Myocyte (in vitro differentiated cells): ENCODE results near the gene PSMB7. TPM values are rescaled to one million over a fixed set of nuclear protein-coding genes. Genes with fewer than 3 reads are reported as not detected.
"Not testable (repeated sequence)": the region's sequence is repeated elsewhere in the genome, so short reads cannot be mapped to it uniquely, and the experiment has no call there.

Source experiments
- DNase-seq: peaks from one replicate; pipeline ENCODE4 v3.0.0-alpha.2; 2012; ENCODE audit warnings: low read depth
- total RNA-seq: library from RNA; depleted of rRNA; stranded (reverse); fragments of >200 nt; gene quantifications from 2 replicates; pipeline ENCODE4 v1.2.3, GENCODE V29; 2014

PSMB7 gene
- total RNA-seq, 1 donor from 2014 or later: 263 TPM

DNA sequence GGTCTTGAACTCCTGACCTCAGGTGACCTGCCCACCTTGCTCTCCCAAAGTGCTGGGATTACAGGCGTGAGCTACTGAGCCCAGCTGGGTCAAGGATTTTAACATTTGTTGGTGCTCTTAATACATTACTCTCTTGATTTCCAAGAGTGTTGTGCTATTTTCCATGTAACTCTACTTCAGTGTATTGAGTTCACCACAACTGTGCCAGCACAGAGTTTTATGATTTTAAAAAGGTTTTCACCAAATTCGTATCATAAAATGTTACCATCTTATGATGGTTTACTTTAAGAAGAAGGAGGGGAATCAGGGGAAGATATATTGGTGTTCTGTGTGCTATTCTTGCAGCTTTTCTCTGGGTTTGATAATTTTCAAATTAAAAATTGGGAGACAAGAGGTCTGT, 28.4 kb upstream of the PSMB7 start:
- DNase-seq: no peak

DNA sequence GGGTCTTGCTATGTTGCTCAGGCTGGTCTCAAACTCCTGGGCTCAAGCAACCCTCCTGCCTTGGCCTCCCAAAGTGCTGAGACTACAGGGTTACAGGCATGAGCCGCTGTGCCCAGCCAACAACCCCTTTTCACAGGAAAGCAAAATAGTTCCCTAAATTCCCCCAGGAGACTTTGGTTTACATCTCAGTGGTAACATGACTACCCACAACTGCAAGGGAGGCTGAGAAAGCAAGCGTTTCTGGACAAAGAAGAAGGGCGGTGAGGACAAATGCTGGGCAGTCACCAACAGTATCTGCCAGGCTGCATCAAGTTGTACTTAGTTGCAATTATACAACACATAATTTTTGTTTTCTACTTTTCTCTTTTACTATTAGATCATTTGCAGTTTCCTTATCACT, 27.6 kb upstream of the PSMB7 start:
- DNase-seq: no peak

DNA sequence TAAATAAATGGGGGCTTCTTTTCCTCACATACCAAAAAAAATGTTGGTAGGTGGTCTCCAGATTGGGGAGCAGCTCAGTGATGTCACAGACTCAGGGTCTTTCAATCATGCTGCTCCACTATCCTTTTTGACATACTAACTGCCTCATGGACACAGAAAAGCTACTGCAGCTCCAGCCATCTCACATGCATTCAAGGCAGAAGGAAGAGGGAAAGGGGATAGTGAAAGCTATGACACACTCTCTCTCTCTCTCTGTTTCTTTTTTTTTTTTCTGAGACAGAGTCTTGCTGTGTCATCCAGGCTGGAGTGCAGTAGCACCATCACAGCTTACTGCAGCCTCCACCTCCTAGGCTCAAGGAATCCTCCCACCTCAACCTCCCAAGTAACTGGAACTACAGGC, 27.1 kb upstream of the PSMB7 start:
- DNase-seq: no peak

DNA sequence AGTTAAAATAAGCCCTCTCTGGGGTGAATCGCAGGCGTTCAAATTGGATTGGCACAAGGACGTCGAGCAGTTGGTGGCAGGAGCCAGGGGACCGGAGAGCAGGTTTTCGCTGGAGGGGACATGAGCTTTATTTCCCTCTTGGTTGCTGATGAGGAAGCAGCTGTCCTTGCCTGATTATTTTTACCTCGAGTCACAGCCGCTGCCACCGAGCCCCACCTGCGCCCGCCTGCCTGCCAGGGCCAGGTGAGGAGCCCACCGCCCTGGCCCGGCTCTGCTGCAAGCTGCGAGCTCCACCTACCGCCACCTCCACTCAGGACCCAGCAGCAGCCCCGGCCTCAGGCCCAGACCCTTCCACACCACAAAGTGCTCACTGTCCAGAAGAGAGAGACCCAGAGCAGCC, 26.0 kb upstream of the PSMB7 start:
- DNase-seq: no peak

DNA sequence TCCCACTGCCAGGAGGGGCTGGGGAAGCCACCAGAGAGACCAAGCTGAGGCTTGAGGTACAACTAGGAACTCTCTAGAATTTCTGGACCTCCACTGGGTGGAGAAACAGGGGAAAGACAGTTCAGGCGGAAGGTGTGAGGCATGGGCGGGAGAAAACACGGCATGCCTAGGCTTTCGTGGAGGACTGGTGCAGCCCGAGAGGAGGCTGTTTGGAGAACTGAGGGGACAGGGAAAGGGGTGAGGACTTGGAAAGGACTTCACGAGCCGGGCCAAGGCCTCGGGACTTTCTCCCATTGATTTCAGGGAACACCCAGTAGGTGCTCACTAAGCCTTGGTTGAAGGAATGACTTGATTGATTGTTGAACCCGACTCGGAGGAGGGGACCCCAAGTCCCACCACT, 25.5 kb upstream of the PSMB7 start:
- no peak for DNase-seq

DNA sequence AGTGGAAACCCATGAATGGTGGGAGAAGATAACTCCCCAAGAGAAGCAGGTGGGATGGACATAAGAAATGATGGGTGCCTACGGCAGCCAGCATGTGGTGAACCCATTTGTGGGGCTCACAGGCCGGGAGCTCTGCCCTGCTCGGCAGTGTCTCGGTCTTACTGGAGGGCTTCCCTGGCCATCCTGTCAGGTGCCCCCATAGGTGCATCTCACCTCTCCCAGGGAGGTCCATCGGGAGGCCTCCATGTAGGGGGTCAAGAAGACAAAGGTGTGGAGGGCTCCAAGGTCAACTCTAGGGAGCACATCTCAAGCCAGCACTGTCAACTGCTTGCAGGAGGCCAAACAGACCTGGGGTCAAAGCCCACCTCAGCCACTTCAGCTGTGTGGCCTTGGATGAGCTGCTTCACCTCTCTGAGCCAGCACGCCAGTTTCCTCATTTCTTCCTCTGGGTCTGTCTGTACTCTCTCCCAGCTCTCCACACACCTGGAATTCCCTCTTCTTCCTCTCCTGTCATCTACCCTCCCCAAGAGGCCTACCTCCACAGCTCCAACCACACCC, 24.5 kb upstream of the PSMB7 start:
- no peak for DNase-seq

DNA sequence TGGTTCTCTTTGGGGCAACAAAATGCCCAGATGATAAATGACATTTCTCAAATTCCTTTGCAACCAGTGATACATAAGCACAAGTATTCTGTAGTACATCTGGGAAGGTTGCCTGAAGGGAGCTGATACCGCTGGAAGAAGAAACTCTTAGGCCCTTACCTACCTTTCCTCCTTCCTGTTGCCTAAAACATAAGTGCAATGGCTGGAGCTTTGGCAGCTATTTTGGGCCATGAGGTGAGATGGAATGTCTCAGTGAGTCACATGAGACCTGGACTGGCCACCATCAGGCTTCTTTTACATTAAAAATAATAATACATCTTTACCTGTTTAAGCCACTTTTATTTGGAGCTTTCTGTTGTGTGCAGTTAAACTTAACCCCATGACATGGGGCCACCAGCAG, 23.8 kb upstream of the PSMB7 start:
- no peak for DNase-seq

DNA sequence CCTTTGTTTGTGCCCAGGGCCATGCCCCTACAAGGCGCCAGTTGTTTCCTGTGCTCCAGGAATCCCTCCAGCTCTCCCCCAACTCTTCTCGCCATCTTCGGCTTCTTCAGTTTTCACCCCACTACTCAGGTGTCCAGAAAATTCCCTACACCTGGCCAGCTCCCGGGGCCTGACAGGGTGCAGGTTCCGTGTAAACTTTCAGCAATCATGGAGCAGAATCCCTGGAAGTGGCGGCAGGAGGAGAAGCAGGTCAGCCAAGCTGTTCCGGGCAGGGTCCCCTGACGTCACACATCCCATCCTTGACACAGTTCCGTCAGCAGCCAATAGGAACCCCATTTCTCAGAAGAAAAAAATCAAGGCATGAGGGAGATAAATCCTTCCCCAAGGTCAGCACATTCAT, 22.8 kb upstream of the PSMB7 start:
- no peak for DNase-seq

DNA sequence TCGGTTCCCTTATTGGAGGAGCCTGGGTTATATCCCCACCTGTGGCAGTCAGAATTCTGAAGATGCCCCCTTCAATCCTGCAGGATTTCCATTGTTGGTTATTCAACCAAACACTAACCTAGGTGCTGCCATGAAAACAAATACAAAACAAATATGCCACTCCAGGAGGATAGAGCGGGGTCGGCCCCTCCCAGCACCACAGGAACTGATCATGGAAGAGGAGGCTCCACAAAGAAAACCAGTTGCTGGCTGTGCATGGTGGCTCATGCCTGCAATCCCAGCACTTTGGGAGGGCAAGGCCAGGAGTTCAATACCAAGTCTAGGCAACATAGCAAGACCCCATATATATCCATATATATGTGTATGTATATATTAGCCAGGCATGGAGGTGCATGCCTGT, 21.8 kb upstream of the PSMB7 start:
- DNase-seq: no peak

DNA sequence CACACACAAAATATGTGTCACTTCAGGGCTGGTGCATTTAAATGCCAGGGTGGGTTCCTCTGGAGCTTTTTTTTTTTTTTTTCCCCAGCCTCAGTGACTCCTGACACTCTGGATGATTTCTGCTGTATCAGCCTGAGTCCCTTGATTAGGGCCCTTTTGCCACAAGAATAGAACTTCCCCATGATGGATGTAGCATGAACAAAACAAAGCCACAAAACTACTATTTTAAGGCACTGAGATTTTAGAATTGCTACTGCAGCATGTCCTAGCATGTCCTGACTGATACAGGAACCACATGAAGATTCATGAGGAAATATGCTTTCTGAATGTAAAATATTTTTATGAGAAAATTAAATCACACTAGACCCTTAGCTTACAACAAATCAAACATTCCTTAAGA, 21.1 kb upstream of the PSMB7 start:
- DNase-seq: no peak

DNA sequence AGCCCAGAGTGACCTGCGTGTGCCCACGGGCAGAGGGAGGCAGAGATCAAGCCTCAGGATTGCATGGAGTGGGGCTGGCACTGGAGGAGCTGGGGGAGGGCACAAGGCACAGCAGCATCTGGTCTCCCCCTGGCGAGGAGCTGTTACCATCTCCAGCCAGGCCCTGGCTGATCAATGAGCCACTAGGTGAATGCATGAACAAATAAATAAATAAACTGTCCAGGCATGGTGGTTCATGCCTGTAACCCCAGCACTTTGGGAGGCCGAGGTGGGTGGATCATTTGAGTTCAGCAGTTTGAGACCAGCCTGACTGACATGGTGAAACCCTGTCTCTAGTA, 14.3 kb upstream of the PSMB7 start:
- DNase-seq: no peak

DNA sequence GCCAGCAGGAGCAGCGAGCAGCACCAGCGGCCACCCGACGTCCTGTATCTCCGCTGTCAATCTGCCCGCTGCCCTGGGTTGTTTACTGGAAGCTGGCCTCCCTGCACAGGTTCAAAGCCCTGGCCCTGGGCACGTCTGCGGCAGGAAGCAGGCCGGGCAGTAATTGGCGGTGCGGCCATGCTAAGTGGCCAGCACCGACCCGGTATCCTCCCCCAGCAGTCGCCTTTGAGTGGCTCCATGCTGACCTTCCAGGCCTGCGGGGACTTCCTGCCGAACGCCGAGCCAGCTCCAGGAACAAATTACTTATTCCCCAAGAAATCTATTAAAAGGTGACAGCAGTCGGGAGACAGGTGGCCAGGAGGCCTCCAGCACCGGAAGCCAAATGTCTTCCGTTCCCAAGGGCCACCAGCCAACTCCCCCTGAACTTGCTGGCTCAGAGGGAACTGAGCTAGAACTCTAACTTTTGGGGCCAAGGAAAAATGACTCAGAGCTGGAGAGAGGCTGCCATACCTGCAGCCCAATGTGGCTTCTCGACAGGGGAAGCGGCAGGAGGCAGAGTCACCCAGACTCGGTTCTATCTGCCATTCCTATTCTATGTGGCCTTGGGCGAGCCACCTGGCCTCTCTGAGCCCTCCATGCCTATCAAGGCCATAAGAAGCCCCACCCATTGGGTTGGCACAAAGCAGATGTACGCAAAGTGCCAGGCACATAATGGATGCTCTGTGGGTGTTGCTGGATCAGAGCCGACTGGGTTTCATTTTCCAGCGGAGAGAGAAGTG, 13.7 kb upstream of the PSMB7 start:
- DNase-seq: no peak

DNA sequence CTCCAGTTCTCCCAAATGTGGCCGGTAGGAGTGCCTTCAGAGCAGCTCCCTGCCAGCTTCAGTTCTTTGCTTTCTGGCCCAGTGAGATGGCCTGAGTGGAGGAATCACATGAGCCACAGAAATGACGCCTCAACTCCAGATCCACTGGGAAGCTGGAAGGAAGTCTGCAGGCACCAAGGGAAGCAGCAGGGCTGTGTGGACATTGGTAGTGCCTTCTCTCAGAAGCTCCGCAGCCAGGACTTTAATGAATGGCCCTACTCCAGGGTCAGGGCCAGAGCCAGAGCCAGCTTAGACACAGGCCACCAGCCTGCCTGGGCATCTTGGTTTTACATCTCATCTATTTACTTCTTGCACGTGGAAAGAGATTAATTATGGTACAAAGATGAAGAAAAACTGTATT, 12.0 kb upstream of the PSMB7 start:
- DNase-seq: no peak

DNA sequence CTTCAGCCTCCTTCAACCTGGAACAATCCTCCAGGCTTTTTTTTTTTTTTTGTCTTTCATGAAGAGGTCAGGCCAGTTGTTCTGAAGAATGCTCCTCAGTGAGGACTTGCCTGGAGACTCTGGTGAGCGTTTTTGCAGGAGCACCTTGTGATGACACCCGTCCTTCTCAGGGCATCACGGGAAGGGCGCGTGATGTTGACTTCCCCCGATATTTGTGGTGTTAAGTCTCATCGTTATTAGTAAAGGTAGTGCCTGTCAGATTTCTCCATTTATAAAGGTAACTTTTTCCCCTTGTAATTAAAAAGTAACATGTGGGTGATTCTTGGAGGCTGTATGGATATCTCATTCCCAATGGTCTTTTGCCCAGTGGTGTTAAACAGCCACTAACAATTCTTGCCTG, 11.1 kb upstream of the PSMB7 start:
- no peak for DNase-seq

DNA sequence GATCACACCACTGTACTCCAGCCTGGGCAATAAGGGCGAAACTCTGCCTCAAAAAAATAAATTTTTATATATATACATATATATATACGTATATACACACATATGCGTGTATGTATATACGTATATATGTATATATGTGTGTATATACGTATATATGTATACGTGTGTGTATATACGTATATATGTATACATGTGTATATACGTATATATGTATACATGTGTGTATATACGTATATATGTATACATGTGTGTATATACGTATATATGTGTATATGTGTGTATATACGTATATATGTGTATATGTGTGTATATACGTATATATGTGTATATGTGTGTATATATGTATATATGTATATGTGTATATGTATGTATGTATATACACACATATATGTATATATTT, 10.5 kb upstream of the PSMB7 start:
- DNase-seq: not testable (repeated sequence)

DNA sequence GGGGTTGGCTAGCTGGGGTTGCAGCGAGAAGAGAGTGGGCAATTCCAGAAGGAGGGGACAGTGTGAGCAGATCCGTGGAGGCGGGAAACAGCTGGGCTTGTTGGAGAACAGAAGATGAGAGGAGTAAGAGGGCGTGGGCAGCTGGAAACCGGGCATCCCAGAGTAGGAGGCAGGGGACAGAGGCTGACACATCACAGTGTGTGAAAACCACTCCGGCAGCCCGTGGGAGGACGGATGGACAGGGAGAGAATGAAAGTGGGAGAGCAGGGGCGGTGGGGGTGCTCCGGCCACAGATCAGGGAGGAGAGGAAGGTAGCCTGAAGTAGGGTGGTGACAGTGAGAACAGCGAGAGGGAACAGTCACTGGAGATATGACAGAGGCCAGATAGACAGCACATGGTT, 8.3 kb upstream of the PSMB7 start:
- no peak for DNase-seq

DNA sequence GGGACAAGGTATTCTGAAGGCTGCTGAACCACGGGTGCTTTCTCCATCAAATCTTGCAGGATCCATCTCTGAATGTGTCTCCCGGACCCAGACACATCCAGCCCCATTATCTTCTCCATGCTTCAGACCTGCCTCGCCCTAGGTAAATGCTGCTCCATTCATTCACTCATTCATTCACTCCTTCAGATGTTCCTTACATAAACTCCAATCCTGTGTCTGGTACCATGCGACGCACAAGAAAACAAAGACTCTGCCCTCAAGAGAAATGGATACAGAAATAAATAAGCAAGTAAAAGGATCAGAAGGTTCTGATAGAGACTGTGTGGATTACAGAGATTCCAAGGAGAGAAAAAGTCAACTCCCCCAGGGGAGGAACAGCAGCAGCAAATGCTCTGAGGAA, 7.9 kb upstream of the PSMB7 start:
- no peak for DNase-seq

DNA sequence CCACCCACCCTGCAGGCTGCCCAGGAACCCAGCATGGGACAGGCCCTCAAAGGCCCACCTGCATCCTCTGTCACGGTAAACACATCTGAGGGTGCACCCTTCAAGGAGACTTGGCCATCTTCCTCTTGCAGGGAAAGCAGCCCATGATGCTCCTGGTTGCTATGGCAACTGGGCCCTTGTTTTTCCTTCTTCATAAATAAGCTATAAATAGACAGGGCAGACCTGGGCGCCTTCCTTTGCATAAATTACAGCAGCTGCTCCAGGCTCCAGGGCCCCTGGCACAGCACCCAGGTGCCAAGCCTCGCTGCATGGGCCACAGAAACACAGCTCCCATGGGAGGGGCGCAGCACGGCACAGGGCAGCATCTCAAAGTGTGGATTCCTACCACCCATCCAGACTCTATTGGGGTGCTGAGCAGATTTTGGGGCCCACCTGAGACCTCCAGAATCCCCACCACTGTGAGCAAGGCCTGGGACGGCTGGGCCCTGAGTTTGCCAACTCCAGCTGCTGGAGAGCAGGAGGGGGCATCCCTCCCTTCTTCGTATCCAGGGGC, 5.8 kb upstream of the PSMB7 start:
- DNase-seq: no peak

DNA sequence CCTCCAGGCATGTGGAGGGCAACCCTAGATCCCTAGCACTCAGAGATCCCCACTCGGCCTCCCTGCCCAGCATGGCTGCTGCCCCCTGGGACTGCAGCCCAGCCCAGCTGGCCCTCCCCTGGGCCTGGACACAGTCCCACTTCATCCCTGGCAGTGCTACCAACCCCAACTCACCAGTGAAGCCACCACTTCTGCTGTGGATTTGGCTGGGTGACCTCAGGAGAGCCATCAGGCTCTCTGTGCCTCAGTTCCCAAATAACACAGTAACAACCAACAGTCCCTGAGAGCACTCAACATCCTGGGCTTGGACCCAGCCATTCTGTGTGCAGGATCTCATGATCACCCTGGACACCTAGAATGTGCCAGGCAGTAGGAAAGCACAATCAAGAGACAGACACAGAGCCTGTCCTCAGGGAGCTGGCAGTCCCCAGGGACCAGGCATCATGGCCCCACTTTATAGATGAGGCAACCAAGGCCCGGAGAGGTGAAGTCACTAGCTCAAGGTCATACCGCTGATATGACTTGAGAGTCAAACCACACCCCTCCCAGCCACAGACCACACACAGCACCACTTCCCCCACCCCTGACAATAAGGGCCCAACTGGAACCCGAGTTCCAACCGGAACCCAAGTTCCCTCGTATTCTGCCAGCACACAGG, 4.7 kb upstream of the PSMB7 start:
- no peak for DNase-seq

DNA sequence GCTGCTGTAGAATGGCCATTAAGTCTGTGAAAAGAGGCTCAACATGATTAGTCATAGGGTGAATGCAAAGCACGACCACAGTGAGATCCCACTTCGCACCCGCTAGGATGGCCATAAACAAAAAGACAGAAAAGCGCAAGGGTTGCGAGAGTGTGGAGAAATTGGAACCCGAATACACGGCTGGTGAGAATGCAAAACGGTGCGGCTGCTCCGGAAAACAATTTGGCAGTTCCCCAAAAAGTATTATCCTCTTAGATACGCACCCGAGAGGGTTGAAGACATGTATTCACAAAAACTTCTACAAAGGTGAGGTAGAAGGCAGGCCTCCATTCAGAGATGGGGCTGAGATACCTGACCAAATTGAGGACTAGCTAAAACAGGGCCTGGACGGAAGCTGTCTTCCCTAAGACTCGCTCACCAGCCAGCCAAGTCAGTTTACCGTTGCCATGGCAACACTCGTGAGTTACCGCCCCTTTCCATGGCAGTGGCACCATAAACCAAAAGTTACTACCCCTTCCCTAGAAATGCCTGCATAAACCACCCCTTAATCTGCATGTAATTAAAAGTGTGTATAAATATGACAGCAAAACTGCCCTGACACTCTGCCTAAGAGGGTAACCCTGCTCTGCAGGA, 726 bp upstream of the PSMB7 start:
- DNase-seq: no peak

DNA sequence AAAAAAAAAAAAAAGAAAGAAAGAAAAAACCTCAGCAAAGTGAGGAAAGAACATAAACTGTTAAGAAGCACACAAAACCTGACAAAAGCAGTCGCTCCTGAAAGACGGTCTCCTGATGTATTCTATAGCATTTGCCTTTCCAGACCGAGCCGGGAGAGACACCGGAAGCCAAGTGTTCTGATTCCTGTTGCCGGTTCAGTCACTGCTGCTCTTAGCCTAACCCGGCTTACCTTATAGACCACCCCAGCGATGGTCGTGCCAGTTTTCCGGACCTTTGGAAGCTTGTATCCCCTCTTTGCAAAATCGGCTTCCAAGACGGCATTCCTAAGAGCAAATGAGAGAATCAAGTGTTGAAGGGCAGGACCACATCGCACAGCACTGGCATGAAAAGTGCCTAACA, 630 bp downstream of the PSMB7 start:
- DNase-seq: no peak

DNA sequence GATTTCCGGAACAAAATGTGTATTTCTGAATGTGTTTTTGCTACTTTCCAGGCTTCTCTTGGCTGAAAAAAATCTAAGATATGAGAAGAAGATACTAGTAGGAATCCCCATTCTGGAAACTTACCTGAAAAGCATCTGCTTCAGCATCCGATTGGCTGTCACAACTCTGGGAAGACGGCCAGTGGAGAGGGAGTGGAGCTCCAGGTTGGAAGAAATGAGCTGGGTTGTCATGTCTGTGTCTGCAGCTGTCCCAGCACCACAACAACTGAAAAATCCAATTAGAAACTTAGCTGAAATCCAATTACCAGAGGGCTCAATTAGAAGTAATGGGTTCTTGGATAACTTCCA, 3.0 kb downstream of the PSMB7 start:
- DNase-seq: no peak
